K562 (cell line): ENCODE results near the gene CUL1. TPM values are rescaled to one million over a fixed set of nuclear protein-coding genes. Genes with fewer than 3 reads are reported as not detected.

Experiments used
- KDM2B ChIP-seq: fragments of 250-450 bp; sonication (Bioruptor Pico); IDR thresholded peaks from 2 replicates; pipeline ENCODE4 v1.8.0; 2021; ENCODE audit warnings: mild to moderate bottlenecking, moderate library complexity
- SIN3A ChIP-seq, 2 experiments: fragments of 150-350 bp in 1 of 2; IDR thresholded peaks; 2 replicates each; pipeline ENCODE4 v1.6.1; 2011 to 2016; ENCODE audit warnings: borderline replicate concordance in 2 of 2, low read depth in 2 of 2, low read length in 2 of 2, mild to moderate bottlenecking in 2 of 2, moderate library complexity in 2 of 2; ENCODE audit not compliant: control insufficient read depth in 1 of 2
- ZNF133 ChIP-seq: fragments of 250-450 bp; sonication (Bioruptor Pico); IDR thresholded peaks from 2 replicates; pipeline ENCODE4 v1.4.0; 2020; ENCODE audit warnings: mild to moderate bottlenecking
- polyA plus RNA-seq, 8 experiments: library from polyadenylated mRNA; depleted of rRNA in 4 of 8; stranded (reverse) in 5 of 8; unstranded in 3 of 8; fragments of >200 nt; fragmentation: Nextera tagmentation in 2 of 8; fragmentation: Illumina TruSeq in 1 of 8; extraction: Ambion mirVana in 2 of 8; extraction: Trizol in 1 of 8; gene quantifications; 2 replicates each; pipeline versions ENCODE4 v1.2.1 to v1.2.3, GENCODE V29; 2011 to 2014; ENCODE audit warnings: inconsistent platforms in 1 of 8, missing spikeins in 1 of 8
- total RNA-seq, 7 experiments: library from RNA; depleted of rRNA in 6 of 7; stranded (reverse); fragments of >200 nt in 6 of 7; fragmentation: Illumina TruSeq in 2 of 7; extraction: Trizol in 2 of 7; gene quantifications; 2 replicates each; pipeline versions ENCODE4 v1.2.1 to v1.2.3, GENCODE V29; 2011 to 2021; ENCODE audit warnings: low replicate concordance in 1 of 7
- TF ChIP-seq, protein P1 (sequence below): sonication (generic); formaldehyde crosslinking; IDR thresholded peaks from 2 replicates; pipeline ENCODE4 v1.8.1; 2023; ENCODE audit warnings: mild to moderate bottlenecking, missing genetic modification reagents
- TF ChIP-seq, protein P2 (sequence below): fragments of 450-650 bp; formaldehyde crosslinking; conservative IDR thresholded peaks from 2 replicates; pipeline ENCODE4 v1.4.0; 2022; ENCODE audit warnings: mild to moderate bottlenecking, missing genetic modification characterization

CUL1 gene
- total and polyA plus RNA-seq, 9 of the 15 experiments (the other 6 are each of a cell fraction or from before 2014, with no cell fraction given): 31.5 to 107 (median 96.5) TPM

DNA sequence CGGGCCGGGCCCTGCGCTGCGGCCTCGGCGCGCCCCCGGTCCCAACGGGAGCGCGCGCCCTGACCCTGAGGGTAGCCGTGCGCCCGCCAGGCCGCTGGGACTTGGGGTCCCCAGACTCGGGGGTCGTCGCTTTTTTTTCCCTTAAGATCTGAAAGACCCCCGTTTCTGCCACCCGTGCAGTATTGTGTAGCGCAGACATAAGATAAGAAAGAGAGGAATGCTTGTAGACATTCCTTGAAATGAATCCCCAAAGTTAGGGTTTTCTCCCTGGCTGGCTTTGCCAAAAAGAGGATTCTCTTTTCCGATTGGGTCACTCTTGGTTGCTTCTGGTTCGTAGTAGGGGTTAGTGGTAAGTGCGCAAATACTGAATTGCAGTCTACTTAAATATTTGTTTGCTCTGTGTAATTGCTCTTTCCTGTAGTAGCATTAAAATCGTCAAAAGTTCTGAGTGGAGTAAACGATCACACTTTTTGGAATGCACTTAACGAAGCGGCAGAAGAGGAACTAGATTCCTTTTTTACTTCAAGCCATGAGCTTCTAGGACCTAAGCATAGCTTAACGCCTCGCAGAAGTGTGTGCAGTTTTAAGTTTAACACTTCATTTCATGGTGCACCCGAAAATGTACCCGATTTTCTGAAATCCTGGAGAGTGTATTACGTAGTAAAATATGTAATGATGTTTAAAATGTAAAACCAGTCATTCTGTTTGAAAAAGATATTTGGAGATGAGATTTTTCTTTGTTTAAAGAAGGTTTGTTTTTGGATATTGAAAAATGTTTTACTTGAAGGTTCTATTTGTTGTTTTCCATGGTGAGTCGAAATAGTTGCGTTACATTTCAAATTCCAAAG lies 1.3 kb downstream of the CUL1 start (continued):
- TF ChIP-seq, protein P1, sequence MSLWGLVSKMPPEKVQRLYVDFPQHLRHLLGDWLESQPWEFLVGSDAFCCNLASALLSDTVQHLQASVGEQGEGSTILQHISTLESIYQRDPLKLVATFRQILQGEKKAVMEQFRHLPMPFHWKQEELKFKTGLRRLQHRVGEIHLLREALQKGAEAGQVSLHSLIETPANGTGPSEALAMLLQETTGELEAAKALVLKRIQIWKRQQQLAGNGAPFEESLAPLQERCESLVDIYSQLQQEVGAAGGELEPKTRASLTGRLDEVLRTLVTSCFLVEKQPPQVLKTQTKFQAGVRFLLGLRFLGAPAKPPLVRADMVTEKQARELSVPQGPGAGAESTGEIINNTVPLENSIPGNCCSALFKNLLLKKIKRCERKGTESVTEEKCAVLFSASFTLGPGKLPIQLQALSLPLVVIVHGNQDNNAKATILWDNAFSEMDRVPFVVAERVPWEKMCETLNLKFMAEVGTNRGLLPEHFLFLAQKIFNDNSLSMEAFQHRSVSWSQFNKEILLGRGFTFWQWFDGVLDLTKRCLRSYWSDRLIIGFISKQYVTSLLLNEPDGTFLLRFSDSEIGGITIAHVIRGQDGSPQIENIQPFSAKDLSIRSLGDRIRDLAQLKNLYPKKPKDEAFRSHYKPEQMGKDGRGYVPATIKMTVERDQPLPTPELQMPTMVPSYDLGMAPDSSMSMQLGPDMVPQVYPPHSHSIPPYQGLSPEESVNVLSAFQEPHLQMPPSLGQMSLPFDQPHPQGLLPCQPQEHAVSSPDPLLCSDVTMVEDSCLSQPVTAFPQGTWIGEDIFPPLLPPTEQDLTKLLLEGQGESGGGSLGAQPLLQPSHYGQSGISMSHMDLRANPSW (CRISPR knock-in tag): 0 out of 2 replicates have a peak, but pooled peaks have one; percentile 5
- TF ChIP-seq ZNF133: 0 out of 2 replicates have a peak, but pooled peaks have one; percentile 14
- TF ChIP-seq, protein P2, sequence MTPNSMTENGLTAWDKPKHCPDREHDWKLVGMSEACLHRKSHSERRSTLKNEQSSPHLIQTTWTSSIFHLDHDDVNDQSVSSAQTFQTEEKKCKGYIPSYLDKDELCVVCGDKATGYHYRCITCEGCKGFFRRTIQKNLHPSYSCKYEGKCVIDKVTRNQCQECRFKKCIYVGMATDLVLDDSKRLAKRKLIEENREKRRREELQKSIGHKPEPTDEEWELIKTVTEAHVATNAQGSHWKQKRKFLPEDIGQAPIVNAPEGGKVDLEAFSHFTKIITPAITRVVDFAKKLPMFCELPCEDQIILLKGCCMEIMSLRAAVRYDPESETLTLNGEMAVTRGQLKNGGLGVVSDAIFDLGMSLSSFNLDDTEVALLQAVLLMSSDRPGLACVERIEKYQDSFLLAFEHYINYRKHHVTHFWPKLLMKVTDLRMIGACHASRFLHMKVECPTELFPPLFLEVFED (CRISPR knock-in tag): no peak
- TF ChIP-seq SIN3A (IDR thresholded peaks at IDR 0.05; ENCODE audit: borderline replicate concordance in 2 of 2, control insufficient read depth in 1 of 2, low read depth in 2 of 2, low read length in 2 of 2): peak in 1 of 2 experiments; percentile 7; a peak in 1 of 4 replicates
- TF ChIP-seq KDM2B (CRISPR knock-in tag): 0 out of 2 replicates have a peak, but pooled peaks have one; percentile 3
